NCI-H2227 (cell line): ENCODE results near the gene CDC42SE2.
"Not testable (repeated sequence)": the region's sequence is repeated elsewhere in the genome, so short reads cannot be mapped to it uniquely, and the experiment has no call there.

Source experiments
- DNase-seq: peaks from one replicate; lab custom pipeline; 2025; ENCODE audit not compliant: unreplicated experiment; lab: John Stamatoyannopoulos, UW

The CDC42SE2 gene

GRCh38 chr5:131318455-131318854 is 54.6 kb downstream of the CDC42SE2 start:
- DNase-seq = no peak

- no peak for DNase-seq
Observed at GRCh38 chr5:131321066-131321465, 57.2 kb downstream of the CDC42SE2 start.

DNA sequence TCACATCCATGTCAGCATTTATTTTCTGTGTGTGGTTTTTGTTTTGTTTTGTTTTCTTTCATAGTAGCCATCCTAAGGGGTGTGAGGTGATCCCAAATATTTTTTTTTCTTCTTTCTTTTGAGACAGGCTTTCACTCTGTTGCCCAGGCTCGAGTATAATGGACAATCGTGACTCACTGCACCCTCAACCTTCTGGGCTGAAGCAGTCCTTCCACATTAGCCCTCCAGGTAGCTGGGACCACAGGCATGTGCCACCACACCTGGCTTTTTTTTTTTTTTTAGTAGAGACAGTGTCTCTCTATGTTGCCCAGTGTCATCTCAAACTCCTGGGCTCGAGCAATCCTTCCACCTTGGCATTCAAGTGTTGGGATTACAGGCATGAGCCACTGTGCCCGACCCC is 59.1 kb downstream of the CDC42SE2 start:
- DNase-seq = no peak

DNA sequence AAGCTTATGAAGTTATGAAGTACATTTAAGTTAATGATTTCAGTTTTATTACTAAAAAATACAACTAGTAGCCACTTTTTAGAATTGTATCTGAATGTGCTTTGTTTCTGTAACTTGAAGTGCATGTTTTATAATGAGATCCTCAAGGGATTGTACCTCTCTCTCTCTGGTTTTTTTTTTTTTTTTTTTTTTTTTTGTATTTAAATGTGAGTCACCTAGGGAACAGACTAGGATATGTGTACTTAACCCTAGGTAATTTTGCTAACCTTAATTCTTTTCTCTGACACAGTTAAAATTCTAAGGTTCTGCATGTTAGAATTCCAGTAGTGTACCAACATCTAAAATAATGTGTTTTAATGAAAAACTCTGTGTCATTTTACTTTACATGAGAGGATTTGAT is 59.5 kb downstream of the CDC42SE2 start:
- no peak for DNase-seq

- DNase-seq = no peak
Observed at GRCh38 chr5:131324303-131324702, 60.5 kb downstream of the CDC42SE2 start.

DNA sequence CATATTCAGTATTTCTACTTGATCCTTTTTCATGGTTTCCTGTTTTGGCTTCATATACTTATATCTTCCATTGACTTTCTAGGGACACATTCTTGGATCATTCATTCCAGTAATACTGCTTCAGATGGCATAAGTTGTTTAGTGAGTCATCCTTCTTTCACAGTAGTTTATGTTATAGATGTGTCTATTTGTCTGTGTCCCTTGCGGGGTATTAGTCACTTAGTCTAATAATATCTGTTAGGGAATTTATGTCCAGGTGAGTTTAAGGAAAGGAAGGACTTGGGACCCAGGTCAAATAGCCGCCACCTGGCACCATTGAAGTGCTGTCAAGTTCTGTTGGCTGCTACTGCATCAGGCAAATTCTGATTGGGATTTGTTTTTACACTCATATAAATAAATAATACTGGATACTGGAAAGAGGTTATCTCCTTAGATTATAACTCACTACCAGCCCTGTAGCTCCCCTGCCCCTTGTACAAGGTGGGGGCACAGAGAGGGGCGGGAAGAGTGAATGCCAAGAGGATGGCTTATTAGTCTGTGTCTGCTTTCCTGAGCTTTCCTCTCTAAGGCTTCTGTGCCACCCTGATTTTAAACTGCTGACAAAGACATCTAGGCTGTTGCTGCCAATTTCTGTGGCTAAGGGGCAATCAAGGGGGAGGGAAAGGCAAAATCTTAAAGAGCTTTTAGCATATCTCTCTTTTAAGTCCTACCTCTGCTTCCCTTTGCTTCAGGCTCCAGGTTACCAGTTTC is 64.9 kb downstream of the CDC42SE2 start:
- no peak for DNase-seq

GRCh38 chr5:131329286-131329560 is 65.4 kb downstream of the CDC42SE2 start:
- DNase-seq = no peak

DNA sequence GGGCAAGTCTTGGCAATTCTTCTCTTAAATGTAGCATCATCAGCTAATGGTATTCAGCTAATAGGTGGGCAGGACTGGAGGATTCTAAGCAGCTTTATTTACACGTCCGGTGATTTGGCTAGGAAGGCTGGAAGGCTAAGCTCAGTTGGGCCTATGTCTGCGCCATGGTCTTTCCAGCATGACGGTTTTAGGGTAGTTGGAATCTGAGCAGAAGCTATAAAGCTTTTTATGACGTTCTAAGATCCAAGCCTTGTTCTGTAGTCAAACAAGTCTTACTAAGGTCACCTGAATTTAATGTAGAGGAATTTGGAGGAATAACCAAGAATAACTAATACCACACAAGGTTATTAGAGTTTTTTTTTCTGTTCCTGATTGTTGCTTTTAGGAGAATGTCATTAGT is 66.2 kb downstream of the CDC42SE2 start:
- DNase-seq = no peak

DNA sequence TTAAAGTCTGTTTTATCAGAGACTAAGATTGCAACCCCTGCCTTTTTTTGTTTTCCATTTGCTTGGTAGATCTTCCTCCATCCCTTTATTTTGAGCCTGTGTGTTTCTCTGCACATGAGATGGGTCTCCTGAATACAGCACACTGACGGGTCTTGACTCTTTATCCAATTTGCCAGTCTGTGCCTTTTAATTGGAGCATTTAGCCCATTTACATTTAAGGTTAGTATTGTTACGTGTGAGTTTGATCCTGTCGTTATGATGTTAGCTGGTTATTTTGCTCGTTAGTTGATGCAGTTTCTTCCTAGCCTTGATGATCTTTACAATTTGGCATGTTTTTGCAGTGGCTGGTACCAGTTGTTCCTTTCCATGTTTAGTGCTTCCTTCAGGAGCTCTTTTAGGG is 71.9 kb downstream of the CDC42SE2 start:
- DNase-seq = not testable (repeated sequence)

GRCh38 chr5:131336801-131337200 is 72.9 kb downstream of the CDC42SE2 start:
- DNase-seq = not testable (repeated sequence)

DNA sequence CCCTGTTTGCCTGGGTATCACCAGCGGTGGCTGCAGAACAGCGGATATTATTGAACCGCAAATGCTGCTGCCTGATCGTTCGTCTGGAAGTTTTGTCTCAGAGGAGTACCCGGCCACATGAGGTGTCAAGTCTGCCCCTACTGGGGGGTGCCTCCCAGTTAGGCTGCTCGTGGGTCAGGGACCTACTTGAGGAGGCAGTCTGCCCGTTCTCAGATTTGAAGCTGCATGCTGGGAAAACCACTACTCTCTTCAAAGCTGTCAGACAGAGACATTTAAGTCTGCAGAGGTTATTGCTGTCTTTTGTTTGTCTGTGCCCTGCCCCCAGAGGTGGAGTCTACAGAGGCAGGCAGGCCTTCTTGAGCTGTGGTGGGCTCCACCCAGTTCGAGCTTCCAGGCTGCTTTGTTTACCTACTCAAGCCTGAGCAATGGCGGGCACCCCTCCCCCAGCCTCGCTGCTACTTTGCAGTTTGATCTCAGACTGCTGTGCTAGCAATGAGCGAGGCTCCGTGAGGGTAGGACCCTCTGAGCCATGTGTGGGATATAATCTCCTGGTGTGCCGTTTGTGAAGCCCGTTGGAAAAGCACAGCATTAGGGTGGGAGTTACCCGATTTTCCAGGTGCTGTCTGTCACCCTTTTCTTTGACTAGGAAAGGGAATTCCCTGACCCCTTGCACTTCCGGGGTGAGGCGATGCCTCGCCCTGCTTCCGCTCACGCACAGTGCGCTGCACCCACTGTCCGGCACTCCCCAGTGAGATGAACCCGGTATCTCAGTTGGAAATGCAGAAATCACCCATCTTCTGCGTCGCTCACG is 73.6 kb downstream of the CDC42SE2 start:
- not testable (repeated sequence) for DNase-seq

GRCh38 chr5:131338051-131338453 is 74.2 kb downstream of the CDC42SE2 start:
- DNase-seq = no peak

- not testable (repeated sequence) for DNase-seq
Observed at GRCh38 chr5:131344288-131344687, 80.4 kb downstream of the CDC42SE2 start.

DNA sequence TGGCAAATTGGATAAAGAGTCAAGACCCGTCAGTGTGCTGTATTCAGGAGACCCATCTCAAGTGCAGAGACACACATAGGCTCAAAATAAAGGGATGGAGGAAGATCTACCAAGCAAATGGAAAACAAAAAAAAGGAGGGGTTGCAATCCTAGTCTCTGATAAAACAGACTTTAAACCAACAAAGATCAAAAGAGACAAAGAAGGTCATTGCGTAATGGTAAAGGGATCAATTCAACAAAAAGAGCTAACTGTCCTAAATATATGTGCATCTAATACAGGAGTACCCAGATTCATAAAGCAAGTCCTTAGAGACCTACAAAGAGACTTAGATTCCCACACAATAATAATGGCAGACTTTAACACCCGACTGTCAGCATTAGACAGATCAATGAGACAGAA is 82.4 kb downstream of the CDC42SE2 start:
- DNase-seq = not testable (repeated sequence)

- no peak for DNase-seq
Observed at GRCh38 chr5:131353991-131354390, 90.1 kb downstream of the CDC42SE2 start.

- no peak for DNase-seq
Observed at GRCh38 chr5:131355971-131356528, 92.2 kb downstream of the CDC42SE2 start.

DNA sequence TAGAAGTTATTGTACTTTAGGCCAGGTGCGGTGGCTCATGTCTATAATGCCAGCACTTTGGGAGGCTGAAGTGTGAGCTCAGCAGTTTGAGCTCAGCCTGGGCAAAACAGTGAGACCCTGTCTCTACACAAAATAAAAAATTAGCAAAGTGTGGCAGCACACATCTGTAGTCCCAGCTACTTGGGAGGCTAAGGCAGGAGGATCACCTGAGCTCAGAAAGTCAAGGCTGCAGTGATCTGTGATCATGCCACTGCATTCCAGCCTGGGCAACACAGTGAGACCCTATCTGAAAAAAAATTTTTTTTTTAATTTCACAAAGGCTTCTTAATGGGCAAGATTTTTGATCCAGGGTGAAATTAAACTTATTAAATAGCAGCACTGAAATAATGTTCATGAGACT is 92.8 kb downstream of the CDC42SE2 start:
- DNase-seq = no peak

- DNase-seq = no peak
Observed at GRCh38 chr5:131357739-131358561, 94.1 kb downstream of the CDC42SE2 start.

GRCh38 chr5:131361677-131362315 is 97.9 kb downstream of the CDC42SE2 start:
- no peak for DNase-seq

GRCh38 chr5:131363811-131364506 is 100.1 kb downstream of the CDC42SE2 start:
- no peak for DNase-seq
